ENCODE measurements around the gene ZSCAN31. TPM values are rescaled to one million over a fixed set of nuclear protein-coding genes. Genes with fewer than 3 reads are reported as not detected.

Gene ZSCAN31
- 1 to 10 TPM; 3.0 to 4.1 TPM for total RNA-seq

GRCh38 chr6:28335564-28336283 is at the start of gene ZSCAN31:
Gene ZSCAN31, minus strand, starts transcription at chr6:28336148. Its CDS starts 6,465 bp downstream, at chr6:28329683.

GRCh38 chr6:28349892-28350737 is 14.2 kb upstream of the ZSCAN31 start, which contains the start of gene ZKSCAN3:
Gene ZKSCAN3, plus strand, starts transcription at chr6:28349947. Its CDS starts 9,640 bp downstream, at chr6:28359587.

GRCh38 chr6:28281288-28282064 is 54.5 kb downstream of the ZSCAN31 start, which contains the start of gene PGBD1:
Gene PGBD1, plus strand, starts transcription at chr6:28281572. Its CDS starts 2,242 bp downstream, at chr6:28283814.

Small RNAs within 50 kb of the gene (small RNA-seq; reads per million reads assigned to genes)
- 0 reads per million in 2 donors for gene AL021997.1
- gene AL021997.2 = 0 reads per million in 2 donors

Other genes starting within 250 kb of the ZSCAN31 start
- 1 to 10 TPM; 2.4 to 2.7 TPM for gene ZSCAN16, start 211.5 kb downstream of the ZSCAN31 start, total RNA-seq
- gene ZKSCAN8, start 194.3 kb downstream of the ZSCAN31 start, total RNA-seq = 10 to 100 TPM; 13.7 to 14.8 TPM
- 1 to 10 TPM; 7.3 to 7.9 TPM for gene ZSCAN9, start 110.9 kb downstream of the ZSCAN31 start, total RNA-seq
- 1 to 10 TPM; 4.7 to 5.5 TPM for gene ZKSCAN4, start 83.9 kb downstream of the ZSCAN31 start, total RNA-seq
- 1 to 10 TPM in 1 of 2 donors, under 1 TPM in 1; 1.00 to 1.4 TPM for gene NKAPL, start 76.9 kb downstream of the ZSCAN31 start, total RNA-seq
- gene ZSCAN26, start 69.0 kb downstream of the ZSCAN31 start, total RNA-seq = 1 to 10 TPM; 8.7 to 10.0 TPM
- gene PGBD1, start 54.6 kb downstream of the ZSCAN31 start, total RNA-seq = 1 to 10 TPM; 4.5 to 5.7 TPM
- 1 to 10 TPM; 4.3 to 5.5 TPM for gene ZKSCAN3, start 13.8 kb upstream of the ZSCAN31 start, total RNA-seq
- 1 to 10 TPM; 7.2 to 8.3 TPM for gene ZSCAN12, start 63.6 kb upstream of the ZSCAN31 start, total RNA-seq
- 1 to 10 TPM; 1.7 to 6.7 TPM for gene ZSCAN23, start 107.3 kb upstream of the ZSCAN31 start, total RNA-seq
- gene GPX6, start 179.6 kb upstream of the ZSCAN31 start, total RNA-seq = not detected
- not detected for gene GPX5, start 189.7 kb upstream of the ZSCAN31 start, total RNA-seq